Activated CD4-positive, CD25-positive, alpha-beta regulatory T cell treated with anti-CD3 and anti-CD28 coated beads, Interleukin-2, amount 50 U/mL, for 72 hours (primary cell): ENCODE data around the gene MCM7.

ENCODE experiments used
- DNase-seq: peaks from one replicate; pipeline ENCODE4 v3.0.0; 2021

The MCM7 gene

DNA sequence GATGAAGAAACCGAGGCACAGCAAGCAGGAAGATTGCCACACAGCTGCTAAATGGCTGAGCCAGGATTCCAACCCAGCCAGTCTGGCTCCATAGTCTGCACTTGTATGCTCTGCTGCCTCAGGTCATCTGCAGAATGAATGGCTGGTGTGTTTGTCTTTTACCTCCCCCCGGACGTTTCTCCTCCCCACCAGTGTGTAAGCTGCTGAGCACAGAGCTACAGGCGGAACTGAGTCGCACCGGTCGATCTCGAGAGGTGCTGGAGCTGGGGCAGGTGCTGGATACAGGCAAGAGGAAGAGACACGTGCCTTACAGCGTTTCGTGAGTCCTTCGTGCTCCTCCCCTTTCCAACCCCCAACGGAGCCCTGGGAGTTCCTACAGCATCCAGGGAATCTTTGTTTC, 20.9 kb upstream of the MCM7 start:
- no peak for DNase-seq

DNA sequence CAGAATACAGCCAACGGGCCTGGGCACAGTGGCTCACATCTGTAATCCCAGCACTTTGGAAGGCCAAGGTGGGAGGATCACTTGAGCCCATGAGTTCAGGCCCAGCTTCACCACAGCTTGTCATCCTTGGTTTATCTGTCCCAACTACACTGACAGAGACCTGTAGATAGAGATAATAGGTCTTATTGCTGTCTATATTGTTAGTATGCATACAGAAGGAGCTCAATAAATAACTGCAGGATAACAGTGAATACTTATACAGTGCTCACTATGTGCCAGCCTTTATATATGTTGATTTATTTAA, 19.5 kb upstream of the MCM7 start:
- DNase-seq: no peak

DNA sequence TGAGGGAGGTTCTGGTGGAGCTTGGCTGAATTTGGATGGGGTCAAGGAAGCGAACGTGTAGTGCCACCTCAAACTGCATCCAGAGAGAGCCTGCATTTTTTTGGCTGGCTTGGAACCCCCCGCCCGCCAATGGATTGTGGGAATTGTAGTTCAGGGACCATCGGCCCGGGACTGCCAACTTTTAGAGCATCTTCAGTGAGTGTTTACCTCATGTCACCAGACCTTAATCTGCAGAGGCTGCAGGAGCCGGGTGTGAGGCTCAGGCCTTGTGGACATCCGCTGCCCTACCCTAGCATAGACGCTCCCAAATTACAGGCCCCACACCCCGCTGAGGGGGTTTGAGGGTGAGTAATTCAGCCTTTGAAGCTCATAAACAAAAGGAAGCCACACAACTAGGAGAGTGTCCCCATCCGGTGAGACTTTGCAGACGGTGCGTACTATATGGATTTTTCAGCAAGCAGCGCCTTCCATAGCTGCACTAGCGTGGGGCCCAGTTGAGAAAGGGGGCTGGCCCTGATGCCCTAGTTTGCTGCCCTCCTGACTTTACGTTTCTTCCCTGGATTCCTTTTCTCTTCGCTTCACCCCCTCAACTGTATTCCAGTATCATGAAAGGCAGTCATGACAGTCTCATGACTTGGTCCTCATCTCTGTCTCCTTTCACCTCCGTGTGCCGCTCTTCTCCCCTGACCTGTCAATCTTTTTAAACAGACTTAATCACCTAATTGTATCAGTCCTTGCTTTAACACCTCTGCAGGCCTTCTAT, 19.0 kb upstream of the MCM7 start:
- no peak for DNase-seq

DNA sequence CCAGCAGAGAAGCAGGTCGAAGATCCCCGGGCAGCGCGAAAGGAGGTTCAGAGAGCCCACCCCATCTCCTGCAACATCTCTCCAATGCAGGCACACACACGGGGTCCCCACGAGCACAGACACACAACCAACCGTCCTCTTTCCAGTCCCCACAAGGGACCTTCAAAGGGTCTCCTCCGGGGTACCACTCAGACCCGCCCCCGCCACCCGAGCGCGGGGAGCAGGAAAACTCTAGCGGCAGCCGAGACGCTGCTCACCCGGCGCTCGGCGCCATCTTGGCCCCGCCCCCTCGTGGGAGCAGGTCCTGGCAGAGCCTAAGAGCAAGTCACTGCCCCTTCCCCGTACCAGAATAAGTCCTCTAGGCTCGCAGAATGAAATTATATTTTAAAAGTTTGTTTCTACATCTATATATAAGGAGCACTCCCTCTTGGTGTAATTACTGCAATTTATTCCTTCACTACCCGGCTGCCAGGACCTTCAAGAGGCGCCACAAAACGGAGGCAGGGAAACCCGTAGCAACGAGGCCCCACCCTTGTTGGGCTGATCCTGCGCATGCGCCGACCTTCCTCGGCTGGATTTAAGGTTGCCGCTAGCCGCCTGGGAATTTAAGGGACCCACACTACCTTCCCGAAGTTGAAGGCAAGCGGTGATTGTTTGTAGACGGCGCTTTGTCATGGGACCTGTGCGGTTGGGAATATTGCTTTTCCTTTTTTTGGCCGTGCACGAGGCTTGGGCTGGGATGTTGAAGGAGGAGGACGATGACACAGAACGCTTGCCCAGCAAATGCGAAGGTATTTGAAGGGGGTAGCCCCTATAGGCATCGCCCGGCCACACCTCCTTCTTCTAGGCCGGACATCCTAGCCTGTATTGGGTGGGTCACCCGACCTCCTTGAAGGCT, 18.1 kb upstream of the MCM7 start, which contains the start of the genes CNPY4 and TAF6:
CNPY4 (plus strand) TSS at position 563 of the 898 bp plus-strand sequence; CDS start at position 674, 111 bp downstream.
TAF6 (minus strand) TSS at position 287 of the 898 bp plus-strand sequence. CDS start 5,149 bp downstream, outside the sequence.
- peak; percentile 91 for DNase-seq

DNA sequence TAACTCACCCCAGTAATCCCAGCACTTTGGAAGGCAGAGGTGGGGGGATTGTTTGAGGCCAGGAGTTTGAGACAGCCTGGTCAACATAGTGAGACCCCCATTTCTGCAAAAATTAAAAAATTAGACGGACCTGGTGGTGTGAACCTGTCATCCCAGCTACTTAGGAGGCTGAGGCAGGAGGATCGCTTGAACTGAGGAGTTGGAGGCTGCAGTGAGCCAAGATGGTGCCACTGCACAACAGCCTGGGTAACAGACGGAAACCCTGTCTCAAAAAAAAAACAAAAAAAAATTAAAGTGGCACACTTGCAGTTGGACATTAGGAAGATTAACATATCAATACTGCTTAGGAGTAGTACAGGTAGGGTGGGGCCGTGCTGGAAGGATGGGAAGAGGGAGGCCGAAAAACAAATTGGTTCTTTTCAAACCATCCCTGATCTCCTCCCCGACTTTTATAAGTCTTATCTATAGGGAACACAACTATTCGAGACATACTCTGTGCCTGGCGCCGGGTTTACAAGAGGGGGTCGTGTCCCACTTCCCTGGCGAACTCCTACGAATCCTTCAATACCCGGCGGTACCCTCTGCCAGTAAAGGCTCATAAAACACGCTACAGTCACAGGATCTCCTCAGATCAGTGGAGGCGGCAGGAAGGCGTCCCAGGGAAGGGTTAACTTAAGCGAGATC, 17.3 kb upstream of the MCM7 start:
- DNase-seq: no peak

DNA sequence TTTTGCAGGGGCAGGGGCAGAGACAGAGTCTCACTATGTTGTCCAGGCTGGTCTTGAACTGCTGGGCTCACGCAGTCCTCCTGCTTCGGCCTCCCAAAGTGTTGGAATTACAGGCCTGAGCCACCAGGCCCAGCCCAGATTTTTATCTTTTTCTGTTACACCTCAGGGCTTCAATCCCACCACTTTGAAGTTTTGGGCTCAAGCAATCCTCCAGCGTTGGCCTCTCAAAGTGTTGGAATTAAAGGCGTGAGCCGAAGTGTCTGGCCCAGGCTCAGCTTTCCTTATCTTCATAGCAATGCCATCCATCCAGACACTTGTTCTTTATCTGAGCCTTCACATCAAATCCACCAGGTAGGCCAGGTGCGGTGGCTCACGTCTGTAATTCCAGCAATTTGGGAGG, 13.8 kb upstream of the MCM7 start:
- no peak for DNase-seq

DNA sequence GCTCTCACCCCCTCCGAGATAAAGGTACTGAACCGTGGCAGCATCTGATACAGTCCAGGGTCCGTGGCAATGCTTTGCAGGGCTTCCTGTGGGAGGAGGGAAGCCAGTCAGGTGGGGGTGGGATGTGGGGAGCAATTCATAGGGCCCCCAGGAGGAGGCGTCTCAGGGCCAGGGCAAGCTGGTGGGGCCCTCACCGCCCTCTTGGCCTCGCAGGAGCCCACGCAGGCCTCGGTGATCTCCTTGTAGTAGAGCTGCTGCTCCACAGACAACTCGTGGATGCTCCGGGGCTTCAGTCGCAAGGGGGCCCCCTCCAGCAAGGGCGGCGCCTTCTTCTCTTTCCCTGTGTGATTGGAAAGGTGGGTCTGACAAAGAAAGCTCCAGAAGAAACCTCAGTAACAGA, 10.7 kb upstream of the MCM7 start:
- DNase-seq: no peak

DNA sequence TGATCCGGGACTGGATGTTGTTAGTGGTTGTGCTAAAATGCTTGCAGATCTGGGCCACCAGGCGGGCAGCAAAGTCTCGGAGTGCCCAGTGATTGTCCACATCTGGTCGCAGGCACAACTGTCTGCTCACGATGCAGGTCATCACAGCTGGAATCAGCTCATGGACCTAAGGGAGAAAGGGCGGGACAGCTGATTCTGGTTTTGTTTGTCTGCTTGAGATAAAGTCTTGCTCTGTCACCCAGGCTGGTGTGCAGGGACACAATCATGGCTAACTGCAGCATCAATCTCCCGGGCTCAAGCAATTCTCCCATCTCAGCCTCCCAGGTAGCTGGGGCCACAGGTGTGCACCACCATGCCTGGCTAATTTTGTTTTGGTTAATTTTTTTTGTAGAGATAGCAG, 10.0 kb upstream of the MCM7 start:
- no peak for DNase-seq

DNA sequence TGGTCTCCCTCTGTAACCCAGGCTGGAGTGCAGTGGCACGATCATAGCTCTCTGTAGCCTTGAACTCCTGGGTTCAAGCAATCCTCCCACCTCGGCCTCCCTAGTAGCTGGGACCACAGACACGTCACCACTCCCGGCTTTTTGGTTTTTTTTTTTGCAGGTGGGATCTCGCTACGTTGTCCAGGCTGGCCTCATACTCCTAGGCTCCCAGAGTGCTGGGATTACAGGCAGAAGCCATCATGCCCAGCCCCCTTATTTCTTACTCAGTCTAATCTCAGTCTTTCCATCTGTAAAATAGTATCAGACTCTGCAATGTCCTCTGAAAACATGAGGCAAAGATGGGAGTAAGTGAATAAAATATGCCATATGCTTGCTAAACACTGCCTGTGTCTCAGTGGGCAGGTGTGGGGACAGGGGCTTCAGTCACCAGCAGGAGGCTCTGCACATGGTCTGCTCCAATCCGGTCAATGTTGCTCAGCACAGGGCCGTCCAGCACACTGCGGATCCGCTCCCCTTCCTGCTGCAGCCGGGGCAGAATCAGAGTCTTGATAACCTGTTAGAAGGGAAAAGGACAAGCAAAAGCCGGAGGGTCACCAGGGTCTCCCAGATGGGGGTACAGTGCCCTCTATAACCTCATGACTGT, 8.4 kb upstream of the MCM7 start:
- DNase-seq: no peak

DNA sequence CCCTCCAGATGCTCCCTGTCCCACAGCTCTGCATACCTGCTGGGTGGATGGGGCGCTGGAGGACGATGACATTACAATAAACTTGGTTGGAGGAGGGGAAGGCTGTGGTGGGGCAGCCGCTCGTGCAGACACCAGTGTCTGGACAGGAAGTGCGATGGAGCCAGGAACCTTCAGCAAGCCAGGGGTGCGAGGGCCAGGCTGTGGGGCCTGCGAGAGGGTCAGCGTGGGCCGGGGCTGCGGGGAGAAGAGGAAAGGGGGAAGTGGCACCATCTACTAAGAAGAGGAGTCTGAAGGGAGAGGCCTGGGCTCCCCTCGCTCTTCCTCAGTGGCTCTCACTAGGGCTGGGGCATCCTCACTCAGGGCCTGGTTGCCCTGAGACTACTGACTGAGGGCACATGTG, 6.7 kb upstream of the MCM7 start:
- no peak for DNase-seq

DNA sequence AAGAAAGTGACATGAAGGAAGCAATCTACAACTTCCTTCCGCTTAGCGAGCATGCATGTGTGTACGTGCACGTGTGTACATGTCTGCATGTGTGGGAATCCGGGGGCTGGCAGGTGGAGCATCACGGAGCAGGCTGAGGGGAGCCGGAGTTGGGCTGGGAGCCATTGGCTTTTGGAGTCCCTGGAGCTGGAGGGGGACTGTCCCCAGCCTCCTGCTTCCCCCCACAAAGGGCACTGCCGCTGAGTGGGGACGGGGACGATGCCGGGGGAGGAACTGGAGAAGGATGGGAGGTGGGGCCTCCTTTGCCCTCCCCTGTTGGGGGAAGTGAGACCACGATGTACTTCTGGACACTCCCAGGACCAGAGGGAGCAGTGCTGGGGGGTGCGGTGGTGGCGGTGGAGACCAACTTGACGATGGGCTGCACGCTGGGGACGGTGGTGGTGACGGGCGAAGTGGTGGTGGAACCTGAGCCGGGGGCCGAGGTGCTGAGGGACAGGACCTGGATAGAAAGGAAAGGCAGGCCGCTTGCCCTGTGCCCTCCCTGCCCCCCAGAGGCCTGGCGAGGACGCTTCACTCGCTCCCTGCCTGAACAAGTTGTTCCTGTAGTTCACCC, 6.0 kb upstream of the MCM7 start:
- DNase-seq: no peak

DNA sequence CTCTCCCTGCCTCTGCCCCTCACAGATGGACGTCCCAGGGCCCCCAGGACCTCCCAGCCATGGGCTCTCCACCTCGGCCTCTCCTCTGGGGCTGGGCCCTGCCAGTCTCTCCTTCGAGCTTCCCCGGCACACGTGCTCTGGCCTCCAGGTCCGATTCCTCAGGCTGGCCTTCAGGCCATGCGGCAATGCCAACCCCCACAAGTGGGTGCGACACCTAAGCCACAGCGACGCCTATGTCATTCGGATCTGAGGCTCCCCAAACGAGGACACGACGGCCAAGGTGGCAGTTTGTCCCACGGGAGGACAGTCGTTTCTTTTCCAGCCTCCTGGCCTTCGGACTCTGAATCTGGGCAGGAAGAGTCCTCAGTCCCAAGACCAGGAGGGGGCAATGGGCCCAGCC, 5.4 kb upstream of the MCM7 start:
- no peak for DNase-seq

DNA sequence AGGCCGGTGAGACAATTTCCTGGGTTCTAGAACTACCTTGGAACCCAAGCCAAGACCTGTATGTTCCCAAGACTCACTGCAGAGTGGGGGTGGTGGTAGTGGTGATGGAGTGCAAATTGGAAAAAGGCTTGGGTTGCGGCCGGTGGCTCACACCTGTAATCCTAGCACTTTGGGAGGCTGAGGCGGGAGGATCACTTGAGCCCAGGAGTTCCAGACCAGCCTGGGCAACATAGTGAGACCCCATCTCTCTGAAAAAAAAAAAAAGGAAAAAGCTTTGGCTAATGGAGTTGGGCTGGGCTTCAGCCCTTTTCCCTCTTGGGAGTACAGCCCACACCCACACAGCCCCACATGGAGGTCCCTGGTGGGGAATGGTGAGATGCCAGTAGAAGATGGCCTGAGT, 4.3 kb upstream of the MCM7 start:
- no peak for DNase-seq

DNA sequence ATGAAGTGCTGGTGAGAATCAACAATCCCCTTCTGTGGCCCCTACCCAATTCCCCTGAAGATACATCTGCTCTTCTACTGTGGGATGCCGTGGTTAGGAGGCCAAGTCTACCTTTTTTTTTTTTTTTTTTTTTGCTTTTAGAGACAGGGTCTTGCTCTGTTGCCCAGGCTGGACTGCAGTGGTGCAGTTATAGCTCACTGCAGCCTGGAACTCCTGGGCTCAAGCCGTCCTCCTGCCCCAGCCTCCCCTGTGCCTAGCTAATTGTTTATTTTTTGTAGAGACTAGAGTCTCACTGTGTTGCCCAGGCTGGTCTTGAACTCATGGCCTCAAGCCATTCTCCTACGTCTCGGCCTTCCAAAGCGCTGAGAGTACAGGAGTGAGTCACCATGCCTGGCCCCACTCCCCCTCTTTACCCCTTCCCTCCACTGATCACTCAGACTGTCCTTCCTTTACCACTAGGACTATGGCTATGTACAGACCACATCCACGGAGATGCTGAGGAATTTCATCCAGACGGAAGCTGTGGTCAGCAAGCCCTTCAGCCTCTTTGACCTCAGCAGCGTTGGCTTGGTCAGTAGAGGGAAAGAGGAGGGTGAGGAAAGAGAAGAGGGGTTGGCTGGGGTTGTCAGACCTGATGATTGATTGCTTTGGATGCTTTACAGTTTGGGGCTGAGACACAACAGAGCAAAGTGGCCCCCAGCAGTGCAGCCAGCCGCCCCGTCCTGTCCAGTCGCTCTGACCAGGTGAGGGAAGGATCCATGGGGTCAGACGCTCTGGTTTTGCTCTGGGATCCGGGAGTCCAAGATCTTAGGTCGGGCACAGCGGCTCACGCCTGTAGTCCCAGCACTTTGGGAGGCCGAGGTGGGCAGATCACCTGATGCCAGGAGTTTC, 2.0 kb upstream of the MCM7 start:
- no peak for DNase-seq

DNA sequence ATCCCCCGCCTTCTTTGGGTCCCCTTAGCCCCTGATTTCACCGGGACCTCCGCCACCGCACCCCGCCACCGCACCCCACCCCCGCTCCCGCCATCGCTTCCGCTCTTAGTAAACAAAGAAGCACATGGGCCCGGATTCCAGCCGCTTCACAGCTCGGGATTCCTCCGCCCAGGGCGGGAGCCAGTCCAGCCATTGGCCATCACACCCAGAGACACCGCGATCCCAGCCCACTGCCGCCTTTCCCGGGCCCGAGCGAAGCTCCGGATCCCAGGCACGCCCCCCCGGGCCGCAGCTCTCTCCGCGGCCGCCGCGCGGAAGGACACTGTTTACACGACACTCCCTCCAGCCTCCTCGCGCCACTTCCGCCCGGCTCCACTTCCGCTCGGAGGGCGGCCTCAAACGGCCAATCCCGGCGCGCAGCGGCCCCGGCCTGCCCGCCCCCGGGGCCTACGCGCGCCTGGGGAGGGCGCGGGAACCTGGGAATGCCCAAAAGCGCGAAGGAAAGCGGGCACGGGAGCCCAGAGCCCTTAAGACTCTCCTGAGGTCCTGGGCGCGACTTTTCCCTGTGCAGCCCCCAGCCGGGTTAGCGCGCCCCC, 679 bp downstream of the MCM7 start:
- DNase-seq: peak; percentile 87

DNA sequence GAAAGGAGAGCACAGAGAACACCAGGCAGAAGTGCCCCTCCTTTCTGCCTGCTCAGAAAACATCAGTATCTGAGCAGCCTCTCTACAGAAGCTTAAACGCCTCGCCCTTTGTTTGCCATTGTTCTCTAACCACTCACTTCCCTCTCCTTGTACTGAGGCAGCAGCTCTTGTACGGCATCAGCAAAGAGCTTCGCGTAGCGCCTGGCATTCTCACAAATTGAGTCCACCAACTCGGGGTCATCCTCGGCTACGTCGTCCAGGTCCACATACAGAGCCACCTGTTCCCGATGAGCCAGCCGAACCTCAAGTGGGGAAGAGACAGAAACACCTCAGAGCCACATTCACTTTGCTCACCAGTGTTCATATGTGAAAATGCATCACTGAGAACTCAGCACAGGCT, 1.7 kb downstream of the MCM7 start:
- DNase-seq: no peak

DNA sequence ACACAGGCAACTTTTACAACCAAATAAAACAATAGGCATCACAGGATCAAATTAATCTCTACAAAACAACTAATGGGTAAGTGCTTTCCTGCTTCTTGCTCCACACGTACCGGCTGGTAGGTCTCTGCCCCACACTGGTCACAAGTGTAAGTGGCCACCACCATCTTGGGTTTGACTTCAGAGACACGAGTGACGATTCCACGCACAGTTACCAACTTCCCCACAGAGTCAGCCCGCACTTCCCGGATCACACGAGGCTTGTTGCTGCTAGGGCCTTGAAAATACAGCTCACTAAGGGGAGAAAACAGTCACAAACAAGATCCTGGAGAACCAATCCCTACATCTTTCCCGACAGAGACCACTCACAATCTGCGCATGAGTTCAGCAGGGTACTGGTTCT, 2.3 kb downstream of the MCM7 start:
- no peak for DNase-seq

DNA sequence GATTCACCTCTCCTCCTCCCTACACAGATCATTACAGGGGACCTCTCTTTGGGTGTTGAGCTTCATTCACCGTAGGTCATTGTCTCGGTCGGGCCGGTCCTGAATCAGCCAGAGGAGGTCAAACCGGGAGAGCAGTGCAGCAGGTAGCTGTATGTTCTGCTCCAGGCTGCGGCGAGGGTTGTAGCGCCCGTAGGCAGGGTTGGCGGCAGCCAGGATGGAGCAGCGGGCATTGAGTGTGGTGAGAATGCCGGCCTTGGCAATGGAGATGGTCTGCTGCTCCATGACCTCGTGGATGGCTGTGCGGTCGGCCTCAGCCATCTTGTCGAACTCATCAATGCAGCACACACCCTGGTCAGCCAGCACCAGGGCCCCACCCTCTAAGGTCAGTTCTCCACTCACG, 5.5 kb downstream of the MCM7 start:
- no peak for DNase-seq

DNA sequence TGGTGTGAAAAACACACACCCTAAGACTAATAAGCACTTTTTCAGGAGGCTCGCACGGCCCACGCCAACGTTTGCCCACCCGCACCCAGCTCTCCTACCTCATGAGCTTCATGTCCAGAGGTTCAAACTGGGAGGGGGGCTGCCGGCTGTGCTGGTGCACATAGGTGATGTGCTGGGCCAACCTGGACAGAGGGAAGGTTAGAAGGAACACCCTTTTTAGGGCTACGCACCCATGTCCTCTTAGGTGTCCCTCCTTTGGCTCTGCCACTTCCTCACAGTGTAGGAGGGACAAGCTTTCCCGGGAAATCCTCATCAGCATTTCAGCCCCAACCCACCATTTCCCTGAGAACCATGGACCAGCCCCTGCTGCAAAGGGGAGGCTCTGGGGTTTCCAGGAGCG, 5.9 kb downstream of the MCM7 start:
- no peak for DNase-seq

DNA sequence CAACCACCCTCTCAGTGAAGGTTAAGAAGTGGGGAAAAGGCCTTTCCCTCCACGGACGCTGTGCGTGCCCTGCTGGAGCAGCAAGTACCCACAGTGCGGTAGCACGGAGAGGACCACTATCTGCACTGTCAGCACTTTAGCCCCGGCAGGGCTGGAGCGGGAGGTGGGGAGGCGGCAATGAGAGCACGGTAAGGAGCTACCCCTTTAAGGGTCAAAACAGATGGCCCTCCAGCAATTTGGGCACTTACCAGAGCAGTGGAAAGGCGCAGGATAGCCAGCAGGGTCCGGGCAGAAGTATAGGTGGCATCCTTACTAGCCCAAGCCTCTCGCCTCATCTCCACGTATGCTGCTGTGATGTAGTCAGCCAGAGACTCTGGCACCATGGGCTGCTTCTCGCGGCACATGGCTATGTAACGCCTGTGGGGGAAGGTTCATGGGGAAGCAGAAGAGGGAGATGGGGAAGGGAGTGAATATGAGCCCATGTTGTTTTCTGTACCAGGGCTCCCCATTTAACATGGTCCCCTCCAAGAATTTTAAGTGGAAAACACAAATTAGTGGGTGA, 7.2 kb downstream of the MCM7 start:
- no peak for DNase-seq

DNA sequence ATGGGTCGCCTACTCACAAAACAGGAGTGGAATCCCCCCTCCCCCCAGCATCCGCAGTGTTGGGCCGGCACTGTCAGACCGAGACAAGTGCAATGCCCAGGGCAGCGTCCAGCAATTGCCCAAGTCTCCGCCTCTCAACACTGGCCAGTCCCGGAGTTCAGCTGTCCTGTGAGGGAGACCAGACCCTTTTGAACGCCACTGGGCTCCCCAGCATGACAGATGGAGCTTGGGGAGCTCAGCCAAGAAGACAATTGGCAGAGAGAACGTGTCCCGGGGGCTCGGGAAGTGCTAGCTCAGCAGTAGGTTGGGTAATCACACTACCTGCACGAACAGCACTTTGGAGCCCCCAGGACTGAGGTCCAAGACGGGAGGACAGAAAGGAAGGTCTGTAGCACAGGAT, 7.7 kb downstream of the MCM7 start:
- DNase-seq: no peak
